Endothelial cell of hepatic sinusoid (primary cell): ENCODE results near the gene UBXN4.
"Not testable (repeated sequence)": the region's sequence is repeated elsewhere in the genome, so short reads cannot be mapped to it uniquely, and the experiment has no call there.

Experiments used
- in situ Hi-C: cut with HindIII; loops from 2 replicates; pipeline ENCODE4 v1.10.0; 2017; ENCODE audit warnings: low sequenced_read_pairs

The UBXN4 gene

DNA sequence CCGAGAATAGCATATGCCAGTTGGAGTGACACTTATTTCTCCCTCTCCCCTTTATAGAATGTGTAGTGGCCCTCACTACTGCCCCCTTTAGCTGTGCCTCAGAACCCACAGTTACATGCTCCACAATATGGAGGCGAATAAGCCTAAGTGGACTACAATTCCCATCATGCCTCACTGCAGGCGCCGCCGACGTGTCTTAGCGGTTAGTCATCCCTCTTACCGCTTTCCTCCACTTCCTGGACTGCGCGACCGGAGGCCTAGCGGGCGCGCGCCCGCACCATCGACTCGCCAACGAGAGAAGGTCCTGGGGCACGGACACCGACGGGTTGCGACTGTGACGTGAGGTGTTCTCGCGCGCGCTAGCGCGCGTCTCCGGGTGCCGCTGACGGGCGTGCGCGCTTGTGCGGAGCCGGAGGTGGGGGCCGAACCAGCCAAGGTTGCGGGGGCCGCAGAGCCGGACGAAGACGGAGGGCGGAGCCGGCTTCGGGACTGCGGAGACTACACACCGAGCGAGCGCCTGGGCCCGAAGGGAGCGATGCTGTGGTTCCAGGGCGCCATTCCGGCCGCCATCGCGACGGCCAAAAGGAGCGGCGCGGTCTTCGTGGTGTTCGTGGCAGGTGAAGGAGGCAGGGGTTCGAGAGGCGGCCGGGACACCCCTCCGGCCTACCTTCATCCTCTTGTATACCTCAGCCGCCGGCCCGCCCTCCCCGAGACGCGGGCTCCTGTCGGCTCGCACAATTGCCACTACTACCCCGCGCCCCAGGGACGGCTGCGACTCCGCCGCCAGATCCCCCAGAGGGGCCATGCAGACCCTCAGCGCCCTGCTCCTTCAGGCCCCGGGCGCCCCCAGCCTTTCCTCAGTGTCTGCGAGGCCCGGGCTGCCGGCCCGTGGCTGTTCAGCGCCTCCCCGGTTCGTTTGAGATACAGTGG is at the start of gene UBXN4:
Gene UBXN4 (plus strand): TSS at position 461 of the 930 bp plus-strand sequence. CDS start 75 bp downstream, at position 536.
- in situ Hi-C loops: no loop called here

GRCh38 chr2:135694711-135695110 is 46.9 kb upstream of the UBXN4 start:
- in situ Hi-C loops: no loop called here

DNA sequence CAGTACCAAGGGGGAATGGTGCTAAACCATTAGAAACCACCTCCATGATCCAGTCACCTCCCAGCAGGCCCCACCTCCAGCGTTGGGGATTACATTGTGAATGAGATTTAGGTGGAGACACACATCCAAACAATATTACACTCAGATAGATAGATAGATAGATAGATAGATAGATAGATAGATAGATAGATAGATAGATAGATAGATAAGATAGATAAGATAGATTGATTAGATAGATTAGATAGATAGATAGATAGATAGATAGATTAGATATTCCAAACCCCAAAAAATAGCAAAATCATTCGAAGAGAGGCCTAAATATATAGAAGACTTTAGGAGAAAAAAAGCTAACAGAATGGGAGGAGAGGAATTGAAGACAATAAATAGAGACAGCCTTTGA is 42.8 kb upstream of the UBXN4 start:
- in situ Hi-C loops: no loop called here

GRCh38 chr2:135701442-135701841 is 40.2 kb upstream of the UBXN4 start:
- in situ Hi-C loops: loop anchor here (5.0 kb wide), 2 partner anchors 36 to 229 kb away; no protein-coding TSS in a partner anchor

DNA sequence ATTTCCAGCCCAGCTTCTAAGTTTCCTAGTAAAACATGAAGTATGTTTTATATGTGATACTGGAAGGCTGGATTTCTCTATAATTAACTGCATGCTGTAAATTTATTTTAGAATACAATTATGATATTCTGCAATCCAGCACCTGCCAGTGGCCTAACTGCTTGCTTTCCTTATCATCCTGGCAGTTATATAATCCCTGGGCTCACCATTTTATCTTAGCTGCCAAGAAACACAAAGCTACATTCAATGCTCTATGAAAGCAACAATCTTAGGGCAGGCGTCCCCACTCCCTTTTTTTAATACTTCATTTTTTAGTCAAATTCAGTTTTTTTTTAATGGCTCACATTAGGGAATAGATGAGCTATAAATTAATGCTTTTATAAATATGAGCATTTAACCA is 38.4 kb upstream of the UBXN4 start:
- in situ Hi-C loops: loop anchor here (5.0 kb wide), 2 partner anchors 34 to 231 kb away; no protein-coding TSS in a partner anchor

- in situ Hi-C loops: loop anchor here (5.0 kb wide), 2 partner anchors 33 to 232 kb away; no protein-coding TSS in a partner anchor
These were observed 37.6 kb upstream of the UBXN4 start for GRCh38 chr2:135704075-135704474.

- in situ Hi-C loops: no loop called here
These were observed 33.5 kb upstream of the UBXN4 start for GRCh38 chr2:135708159-135708558.

- in situ Hi-C loops: no loop called here
These were observed 31.7 kb upstream of the UBXN4 start for GRCh38 chr2:135709992-135710391.

DNA sequence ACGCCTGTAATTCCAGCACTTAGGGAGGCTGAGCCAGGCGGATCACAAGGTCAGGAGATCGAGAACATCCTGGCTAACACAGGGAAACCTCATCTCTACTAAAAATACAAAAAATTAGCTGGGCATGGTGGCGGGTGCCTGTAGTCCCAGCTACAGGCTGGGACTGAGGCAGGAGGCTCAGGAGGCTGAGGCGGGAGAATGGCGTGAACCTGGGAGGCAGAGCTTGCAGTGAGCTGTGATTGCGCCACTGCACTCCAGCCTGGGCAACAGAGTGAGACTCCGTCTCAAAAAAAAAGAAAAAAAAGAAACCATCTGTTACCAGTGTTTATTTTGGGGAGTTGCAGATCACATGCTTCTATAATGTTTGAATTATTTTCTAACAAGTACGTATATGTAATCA is 26.6 kb upstream of the UBXN4 start:
- in situ Hi-C loops: not testable (repeated sequence)

- in situ Hi-C loops: no loop called here
These were observed 13.5 kb upstream of the UBXN4 start for GRCh38 chr2:135728064-135728743.

- in situ Hi-C loops: no loop called here
These were observed 9.1 kb upstream of the UBXN4 start for GRCh38 chr2:135732561-135732960.

- in situ Hi-C loops: no loop called here
These were observed 8.6 kb upstream of the UBXN4 start for GRCh38 chr2:135733045-135733444.

- in situ Hi-C loops: loop anchor here (5.0 kb wide), 2 partner anchors 34 to 51 kb away; no protein-coding TSS in a partner anchor
These were observed 5.1 kb upstream of the UBXN4 start for GRCh38 chr2:135736546-135736945.

- in situ Hi-C loops: no loop called here
These were observed 1.4 kb upstream of the UBXN4 start for GRCh38 chr2:135740206-135740605.

DNA sequence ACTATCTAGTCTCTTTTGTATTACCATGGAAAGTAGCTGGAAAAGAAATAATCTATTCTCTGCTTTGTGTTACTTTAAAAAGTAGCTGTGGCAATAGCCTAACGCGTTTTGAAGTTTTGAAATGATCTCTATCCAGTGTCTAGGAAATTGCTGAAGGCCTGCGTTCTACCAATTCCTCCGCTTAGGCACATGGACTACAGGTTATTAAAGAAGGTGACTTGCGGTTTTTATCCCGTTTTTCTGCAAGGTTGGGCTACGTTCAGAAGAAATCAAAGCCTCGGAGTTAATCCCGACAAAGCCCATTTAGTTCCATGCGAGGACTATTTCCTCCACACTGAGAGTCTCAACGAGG is 636 bp upstream of the UBXN4 start:
- in situ Hi-C loops: no loop called here

- in situ Hi-C loops: no loop called here
These were observed 686 bp downstream of the UBXN4 start for GRCh38 chr2:135742325-135742757.

DNA sequence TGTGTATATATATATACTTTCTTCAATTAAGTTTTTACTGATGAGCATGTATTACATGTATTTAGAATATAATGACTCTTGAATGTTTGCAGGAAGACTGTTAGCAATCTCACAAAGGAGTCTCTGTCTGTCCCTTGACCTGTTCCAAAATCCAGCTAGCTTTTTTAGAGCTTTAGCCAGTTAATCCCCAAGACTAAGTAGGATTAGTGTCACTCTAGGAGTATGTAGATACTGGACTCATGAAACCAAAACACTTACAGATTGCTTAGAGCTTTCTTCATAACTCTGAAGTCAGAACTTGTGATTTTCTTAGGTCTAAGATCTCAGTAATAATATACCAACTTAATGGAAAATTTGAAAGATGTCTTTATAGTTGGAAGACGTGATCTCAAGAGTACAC is 2.2 kb downstream of the UBXN4 start:
- in situ Hi-C loops: no loop called here

GRCh38 chr2:135744760-135745314 is 3.2 kb downstream of the UBXN4 start:
- in situ Hi-C loops: no loop called here

DNA sequence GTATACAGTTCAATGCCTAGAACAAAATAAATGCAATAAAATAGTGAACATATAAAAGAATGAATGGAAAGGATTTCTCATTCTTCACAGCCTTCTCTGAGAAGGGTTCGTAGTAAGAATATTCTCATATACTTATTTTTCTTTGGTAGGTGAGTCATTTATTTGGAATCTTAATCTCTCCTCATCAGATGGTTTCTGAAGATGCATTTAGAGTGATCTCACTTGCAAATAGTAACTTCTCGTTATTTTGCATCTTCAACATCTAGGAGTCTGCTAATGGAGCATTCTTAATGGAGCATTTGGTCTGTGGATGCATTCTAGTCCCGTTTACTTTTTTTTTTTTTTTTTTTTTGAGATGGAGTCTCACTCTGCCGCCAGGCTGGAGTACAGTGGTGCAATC is 3.9 kb downstream of the UBXN4 start:
- in situ Hi-C loops: no loop called here

- in situ Hi-C loops: no loop called here
These were observed 13.9 kb downstream of the UBXN4 start for GRCh38 chr2:135755573-135755972.

GRCh38 chr2:135756692-135757091 is 15.0 kb downstream of the UBXN4 start:
- in situ Hi-C loops: no loop called here
